ENCODE data around the gene SQSTM1.

DNA sequence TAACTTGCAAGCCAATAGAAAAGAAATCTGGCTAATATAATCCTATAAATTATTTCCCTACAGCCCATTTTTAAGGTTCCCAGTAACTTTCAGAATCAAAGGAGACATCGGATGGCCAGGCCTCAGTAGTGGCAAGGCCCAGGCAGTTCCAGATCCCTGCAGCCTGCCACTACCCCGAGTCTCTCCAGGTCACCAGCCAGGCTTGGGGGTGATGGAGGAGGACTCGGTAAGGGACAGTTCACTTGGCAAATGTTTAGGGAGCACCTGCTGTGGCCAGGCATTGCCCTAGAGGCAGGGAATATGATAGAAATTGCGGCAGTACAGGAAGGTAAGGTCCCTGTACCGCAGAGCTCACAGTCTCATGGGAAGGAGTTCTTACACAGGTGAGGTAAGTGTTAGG lies 42.1 kb upstream of the SQSTM1 start:
- TF ChIP-seq POLR2A (IDR thresholded peaks at IDR 0.05): no peak
- TF ChIP-seq, protein P1, sequence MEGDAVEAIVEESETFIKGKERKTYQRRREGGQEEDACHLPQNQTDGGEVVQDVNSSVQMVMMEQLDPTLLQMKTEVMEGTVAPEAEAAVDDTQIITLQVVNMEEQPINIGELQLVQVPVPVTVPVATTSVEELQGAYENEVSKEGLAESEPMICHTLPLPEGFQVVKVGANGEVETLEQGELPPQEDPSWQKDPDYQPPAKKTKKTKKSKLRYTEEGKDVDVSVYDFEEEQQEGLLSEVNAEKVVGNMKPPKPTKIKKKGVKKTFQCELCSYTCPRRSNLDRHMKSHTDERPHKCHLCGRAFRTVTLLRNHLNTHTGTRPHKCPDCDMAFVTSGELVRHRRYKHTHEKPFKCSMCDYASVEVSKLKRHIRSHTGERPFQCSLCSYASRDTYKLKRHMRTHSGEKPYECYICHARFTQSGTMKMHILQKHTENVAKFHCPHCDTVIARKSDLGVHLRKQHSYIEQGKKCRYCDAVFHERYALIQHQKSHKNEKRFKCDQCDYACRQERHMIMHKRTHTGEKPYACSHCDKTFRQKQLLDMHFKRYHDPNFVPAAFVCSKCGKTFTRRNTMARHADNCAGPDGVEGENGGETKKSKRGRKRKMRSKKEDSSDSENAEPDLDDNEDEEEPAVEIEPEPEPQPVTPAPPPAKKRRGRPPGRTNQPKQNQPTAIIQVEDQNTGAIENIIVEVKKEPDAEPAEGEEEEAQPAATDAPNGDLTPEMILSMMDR (IDR thresholded peaks at IDR 0.05): no peak
- no peak for TF ChIP-seq EP300 (IDR thresholded peaks at IDR 0.05)

Data from tibial nerve (tissue), 4 donors.